H1 (cell line): Measurements from ENCODE around the gene GFAP. TPM values are rescaled to one million over a fixed set of nuclear protein-coding genes. Genes with fewer than 3 reads are reported as not detected.

Experiments
- CTCF ChIA-PET: fragments of 300-600 bp; sonication (Branson Sonifier 250); formaldehyde crosslinking; loops from one replicate; lab custom pipeline; 2021; ENCODE audit not compliant: partially characterized antibody; lab: Charles Lee
- POLR2A ChIA-PET: fragments of 300-600 bp; sonication (Branson Sonifier 250); formaldehyde crosslinking; loops from one replicate; lab custom pipeline; 2021; ENCODE audit warnings: inconsistent platforms; ENCODE audit not compliant: partially characterized antibody; lab: Charles Lee
- DNase-seq, 2 experiments: peaks; one replicate each; pipeline versions ENCODE4 v3.0.0 to v3.0.0-alpha.2; 2010 to 2022; ENCODE audit warnings: low spot score in 2 of 2, low read depth in 1 of 2, mixed read lengths in 1 of 2
- FAIRE-seq: peaks from 2 replicates; lab custom pipeline; 2011; peaks lifted over from hg19 to GRCh38; lab: Jason Lieb, UNC
- H2AFZ ChIP-seq: 2 replicates; pipeline ENCODE4 v1.8.1; 2012; ENCODE audit warnings: low read length, inconsistent platforms
- H2AK5ac ChIP-seq: 2 replicates; pipeline ENCODE4 v1.6.1; 2013; ENCODE audit warnings: low read depth, low read length
- H2BK120ac ChIP-seq: replicated peaks from 2 replicates; pipeline ENCODE3; 2013; ENCODE audit warnings: low read depth, low read length, inconsistent platforms
- H2BK12ac ChIP-seq: 2 replicates; pipeline ENCODE4 v1.6.1; 2013; ENCODE audit warnings: low read depth, low read length
- H2BK15ac ChIP-seq: 2 replicates; pipeline ENCODE4 v1.6.1; 2013; ENCODE audit warnings: low read length
- H2BK20ac ChIP-seq: 2 replicates; pipeline ENCODE4 v1.6.1; 2013; ENCODE audit warnings: low read length
- H2BK5ac ChIP-seq: 2 replicates; pipeline ENCODE4 v1.6.1; 2013; ENCODE audit warnings: low read depth, low read length
- H3K14ac ChIP-seq: 2 replicates; pipeline ENCODE4 v1.6.1; 2013; ENCODE audit warnings: inconsistent platforms; ENCODE audit not compliant: insufficient read length
- H3K18ac ChIP-seq: 2 replicates; pipeline ENCODE4 v1.6.1; 2013; ENCODE audit warnings: low read length; ENCODE audit errors: extremely low read depth
- H3K23ac ChIP-seq: 2 replicates; pipeline ENCODE4 v1.6.1; 2013; ENCODE audit warnings: inconsistent platforms; ENCODE audit not compliant: insufficient read length
- H3K23me2 ChIP-seq: 2 replicates; pipeline ENCODE4 v1.6.1; 2013; ENCODE audit warnings: low read depth, low read length
- H3K27ac ChIP-seq: 2 replicates; pipeline ENCODE4 v1.6.1; 2011; ENCODE audit warnings: low read depth, low read length, inconsistent platforms
- H3K27me3 ChIP-seq, 4 experiments: replicated peaks in 1 of 4; 1 replicate in 1 of 4; 2 replicates in 3 of 4; pipeline versions ENCODE4 v1.6.1 to v1.8.1; 2011 to 2013; ENCODE audit warnings: low read length in 3 of 4, mild to moderate bottlenecking in 3 of 4, inconsistent platforms in 2 of 4, mixed read lengths in 2 of 4, moderate library complexity in 1 of 4; ENCODE audit not compliant: control insufficient read depth in 3 of 4, insufficient read depth in 3 of 4; ENCODE audit errors: extremely low read depth in 1 of 4
- H3K36me3 ChIP-seq, 4 experiments: 2 replicates each; pipeline versions ENCODE4 v1.6.1 to v1.8.1; 2011 to 2013; ENCODE audit warnings: mild to moderate bottlenecking in 4 of 4, low read length in 3 of 4, moderate library complexity in 2 of 4, control low read depth in 1 of 4, inconsistent platforms in 1 of 4; ENCODE audit not compliant: insufficient read depth in 4 of 4, control insufficient read depth in 2 of 4
- H3K4ac ChIP-seq: replicated peaks from 2 replicates; pipeline ENCODE3; 2013; ENCODE audit warnings: low read length, low read depth, mixed read lengths, inconsistent platforms; ENCODE audit not compliant: insufficient read length
- H3K4me1 ChIP-seq, 4 experiments: replicated peaks in 1 of 4; 1 replicate in 1 of 4; 2 replicates in 3 of 4; pipeline versions ENCODE4 v1.6.1 to v1.8.1; 2011 to 2013; ENCODE audit warnings: low read length in 3 of 4, inconsistent platforms in 2 of 4, mixed read lengths in 1 of 4; ENCODE audit not compliant: insufficient read depth in 4 of 4, control insufficient read depth in 3 of 4
- H3K4me2 ChIP-seq, 2 experiments: 2 replicates each; pipeline versions ENCODE4 v1.6.1 to v1.8.1; 2011 to 2013; ENCODE audit warnings: low read depth in 2 of 2, low read length in 2 of 2, control low read depth in 1 of 2, inconsistent platforms in 1 of 2, mild to moderate bottlenecking in 1 of 2; ENCODE audit not compliant: insufficient read depth in 1 of 2
- H3K4me3 ChIP-seq, 4 experiments: fragments of 200-600, 300-600 bp in 1 of 4; sonication (generic), shearing (Covaris generic), sonication (Bioruptor Twin) in 1 of 4; 2 replicates each; pipeline versions ENCODE4 v1.5.1 to v1.8.1; 2011 to 2016; ENCODE audit warnings: low read length in 4 of 4, low read depth in 3 of 4, control low read depth in 2 of 4, inconsistent platforms in 2 of 4, mild to moderate bottlenecking in 2 of 4, mixed read lengths in 1 of 4, moderate library complexity in 1 of 4; ENCODE audit not compliant: insufficient read depth in 2 of 4; ENCODE audit errors: extremely low read depth in 1 of 4
- H3K56ac ChIP-seq: replicated peaks from 2 replicates; pipeline ENCODE3; 2013; ENCODE audit warnings: low read depth, mild to moderate bottlenecking, mixed read lengths, low read length, inconsistent platforms; ENCODE audit not compliant: insufficient read length
- H3K79me1 ChIP-seq: 2 replicates; pipeline ENCODE4 v1.6.1; 2013; ENCODE audit warnings: low read depth, low read length, control low read depth
- H3K79me2 ChIP-seq, 2 experiments: 2 replicates each; pipeline versions ENCODE4 v1.6.1 to v1.8.1; 2012 to 2013; ENCODE audit warnings: low read length in 2 of 2, mild to moderate bottlenecking in 2 of 2, inconsistent platforms in 1 of 2; ENCODE audit not compliant: insufficient read depth in 2 of 2, control insufficient read depth in 1 of 2
- H3K9ac ChIP-seq, 4 experiments: replicated peaks in 1 of 4; 1 replicate in 1 of 4; 2 replicates in 3 of 4; pipeline versions ENCODE4 v1.6.1 to v1.8.1; 2011 to 2013; ENCODE audit warnings: low read depth in 3 of 4, low read length in 3 of 4, control low read depth in 2 of 4, mild to moderate bottlenecking in 2 of 4, moderate library complexity in 2 of 4, inconsistent platforms in 1 of 4; ENCODE audit errors: extremely low read depth in 1 of 4
- H3K9me3 ChIP-seq, 2 experiments: 2 replicates each; pipeline versions ENCODE4 v1.6.1 to v1.8.1; 2012 to 2013; ENCODE audit warnings: mild to moderate bottlenecking in 2 of 2, moderate library complexity in 2 of 2, control low read depth in 1 of 2, inconsistent platforms in 1 of 2, low read depth in 1 of 2, low read length in 1 of 2, mixed read lengths in 1 of 2; ENCODE audit not compliant: insufficient read depth in 2 of 2
- H4K20me1 ChIP-seq, 2 experiments: replicated peaks in 1 of 2; 2 replicates each; pipeline versions ENCODE3 to v1.8.1; 2011 to 2013; ENCODE audit warnings: inconsistent platforms in 2 of 2, low read length in 2 of 2, mild to moderate bottlenecking in 1 of 2; ENCODE audit not compliant: insufficient read depth in 2 of 2, control insufficient read depth in 1 of 2
- H4K5ac ChIP-seq: 2 replicates; pipeline ENCODE4 v1.6.1; 2013; ENCODE audit warnings: low read length, low read depth, mixed read lengths, inconsistent platforms; ENCODE audit not compliant: insufficient read length
- H4K8ac ChIP-seq: 2 replicates; pipeline ENCODE4 v1.8.0; 2013; ENCODE audit warnings: mild to moderate bottlenecking, moderate library complexity, low read length, inconsistent platforms; ENCODE audit not compliant: insufficient read depth; ENCODE audit errors: extremely low read depth
- H4K91ac ChIP-seq: replicated peaks from 2 replicates; pipeline ENCODE3; 2013; ENCODE audit warnings: low read length, mixed read lengths, inconsistent platforms; ENCODE audit not compliant: insufficient read length
- POLR2AphosphoS5 ChIP-seq: IDR thresholded peaks from 2 replicates; pipeline ENCODE4 v1.6.1; 2011; ENCODE audit warnings: low read depth, low read length
- TAF7 ChIP-seq: optimal IDR thresholded peaks from 2 replicates; pipeline ENCODE3; 2011; ENCODE audit warnings: low read depth, mild to moderate bottlenecking, inconsistent platforms, low read length, moderate library complexity, borderline replicate concordance
- WGBS, 2 experiments: shearing (Covaris generic) in 1 of 2; methylation state at CpG; one replicate each; pipeline versions ENCODE4 v1.1.6 to v1.1.7; 2013 to 2015; ENCODE audit warnings: low lambda C conversion rate in 2 of 2, mixed read lengths in 2 of 2, inconsistent platforms in 1 of 2, low coverage in 1 of 2, missing lambda C conversion rate in 1 of 2; ENCODE audit not compliant: insufficient replicate concordance in 2 of 2, insufficient coverage in 1 of 2, insufficient read length in 1 of 2; ENCODE audit errors: extremely low coverage in 1 of 2, missing lambda C conversion rate in 1 of 2; 5-methylcytosine and 5-hydroxymethylcytosine counted together
- polyA plus RNA-seq, 7 experiments: library from polyadenylated mRNA; depleted of rRNA in 3 of 7; stranded (reverse) in 5 of 7; unstranded in 2 of 7; fragments of >200 nt in 5 of 7; fragments of 200-250 nt in 2 of 7; gene quantifications; 1 replicate in 5 of 7; 2 replicates in 1 of 7; 4 replicates in 1 of 7; pipeline versions ENCODE4 v1.2.1 to v1.2.3, GENCODE V29; 2011 to 2013; ENCODE audit warnings: missing spikeins in 2 of 7, mixed read lengths in 2 of 7
- total RNA-seq: library from RNA; stranded (reverse); fragmentation: NEBNext Ultra II Directional; extraction: Animal tissue kit (Norgen Biotek cat#: 25700); gene quantifications from 2 replicates; pipeline ENCODE4 v1.2.1, GENCODE V29; 2021

GFAP gene
- total and polyA plus RNA-seq, 2 of the 8 experiments (the other 6 are each of a cell fraction or from before 2014, with no cell fraction given) = 1.3 to 1.5 TPM

DNA sequence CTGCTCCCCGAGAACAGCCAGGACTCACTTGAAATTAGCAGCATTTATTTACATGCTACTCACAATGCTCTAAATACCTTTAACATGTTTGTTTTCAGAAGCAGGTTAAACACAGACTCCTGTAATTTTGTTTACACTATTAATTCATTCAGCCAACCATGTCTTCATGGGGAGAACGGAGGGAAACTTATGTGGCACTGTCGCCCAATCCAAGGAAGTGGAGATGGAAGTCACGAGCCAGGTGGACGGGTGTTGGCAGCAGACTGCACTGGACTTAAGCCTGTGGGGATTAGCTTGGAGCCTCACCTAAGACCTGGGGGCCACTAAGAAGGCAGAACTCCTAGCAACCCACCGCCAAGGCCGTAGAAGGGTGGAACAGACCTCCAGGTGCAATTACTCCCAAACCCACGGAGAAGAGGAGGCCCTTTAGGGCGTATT, 8.8 kb upstream of the GFAP start:
- peak overlapping the region; percentile 26; the same call in 1 of the 2 replicates for H2BK5ac ChIP-seq
- H4K20me1 ChIP-seq = peaks cover 0 to 2% of the 10 kb centered on the region in 2 experiments
- CTCF ChIA-PET = interaction anchor here (0.9 to 13.0 kb wide), 6 partner anchors 8 to 92 kb away, joined by 3 to 243 read pairs (median 52); no protein-coding TSS in a partner anchor
- H3K56ac ChIP-seq = no peak overlapping the region
- POLR2A ChIA-PET = interaction anchor here (1.0 to 5.3 kb wide), 4 partner anchors 17 to 119 kb away, joined by 3 to 25 read pairs (median 5); partner anchors contain the start of gene EFTUD2
- H2AK5ac ChIP-seq = no peak overlapping the region
- no peaks in the 10 kb centered on the region for H3K27me3 ChIP-seq
- no peaks in the 10 kb centered on the region for H3K79me1 ChIP-seq
- no peak overlapping the region for H3K4ac ChIP-seq
- no peak overlapping the region for H3K4me3 ChIP-seq
- DNase-seq (peak in 1 of 2 experiments; percentile 47), FAIRE-seq (no peak)
- no peak overlapping the region for H2BK12ac ChIP-seq
- no peaks in the 10 kb centered on the region for H3K79me2 ChIP-seq
- no peak overlapping the region for H2BK20ac ChIP-seq
- H2BK120ac ChIP-seq = no peak overlapping the region
- H3K23me2 ChIP-seq = no peaks in the 10 kb centered on the region
- no peak overlapping the region for H3K27ac ChIP-seq
- peaks cover 6 to 15% (median 9%) of the 10 kb centered on the region in 4 experiments for H3K4me1 ChIP-seq
- H2BK15ac ChIP-seq = no peak overlapping the region
- WGBS, 2 experiments = 84% methylated on average over 9 of the region's 9 CpGs; no CpG with 5 or more reads in 1 of the 2 experiments
- H3K9ac ChIP-seq = no peak overlapping the region
- H4K91ac ChIP-seq = no peak overlapping the region
- H3K36me3 ChIP-seq = peaks cover 13 to 29% (median 22%) of the 10 kb centered on the region in 4 experiments; a peak in 7 of 8 replicates
- H3K14ac ChIP-seq = no peak overlapping the region
- no peak overlapping the region for H3K18ac ChIP-seq
- no peak overlapping the region for H4K8ac ChIP-seq
- no peak overlapping the region for H2AFZ ChIP-seq
- no peak overlapping the region for H4K5ac ChIP-seq
- no peaks in the 10 kb centered on the region for H3K9me3 ChIP-seq
- H3K4me2 ChIP-seq = no peak overlapping the region
- TF ChIP-seq POLR2AphosphoS5 = peak; percentile 54
- TF ChIP-seq TAF7 = no peak
- no peak overlapping the region for H3K23ac ChIP-seq
